Measurements from ENCODE around the gene EML6.

DNA sequence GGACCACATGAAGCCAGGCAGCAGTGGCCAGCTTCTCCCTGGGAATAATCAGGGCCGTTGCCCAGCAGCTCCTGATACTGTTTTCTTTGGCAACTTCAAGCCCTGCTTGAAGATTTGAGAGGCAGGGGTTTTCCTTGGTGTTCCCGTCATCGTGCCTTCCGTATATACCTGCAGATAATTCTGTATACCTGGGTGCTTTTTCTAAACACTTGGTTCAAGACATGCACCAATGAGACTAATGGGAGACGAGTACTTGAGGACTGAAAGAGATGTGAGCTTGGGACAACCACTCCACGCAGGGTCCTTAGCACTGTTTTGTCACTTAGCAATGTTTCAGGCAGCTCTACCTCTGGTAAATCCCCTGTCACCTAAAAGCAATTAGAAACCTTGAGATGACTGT lies 208.0 kb downstream of the EML6 start:
- TF ChIP-seq CTCF (IDR thresholded peaks at IDR 0.05) = no peak
- TF ChIP-seq POLR2A (IDR thresholded peaks at IDR 0.05) = no peak
